ENCODE results near the gene PIEZO1.
"Not testable (repeated sequence)": the region's sequence is repeated elsewhere in the genome, so short reads cannot be mapped to it uniquely, and the experiment has no call there.

The PIEZO1 gene, protein sequence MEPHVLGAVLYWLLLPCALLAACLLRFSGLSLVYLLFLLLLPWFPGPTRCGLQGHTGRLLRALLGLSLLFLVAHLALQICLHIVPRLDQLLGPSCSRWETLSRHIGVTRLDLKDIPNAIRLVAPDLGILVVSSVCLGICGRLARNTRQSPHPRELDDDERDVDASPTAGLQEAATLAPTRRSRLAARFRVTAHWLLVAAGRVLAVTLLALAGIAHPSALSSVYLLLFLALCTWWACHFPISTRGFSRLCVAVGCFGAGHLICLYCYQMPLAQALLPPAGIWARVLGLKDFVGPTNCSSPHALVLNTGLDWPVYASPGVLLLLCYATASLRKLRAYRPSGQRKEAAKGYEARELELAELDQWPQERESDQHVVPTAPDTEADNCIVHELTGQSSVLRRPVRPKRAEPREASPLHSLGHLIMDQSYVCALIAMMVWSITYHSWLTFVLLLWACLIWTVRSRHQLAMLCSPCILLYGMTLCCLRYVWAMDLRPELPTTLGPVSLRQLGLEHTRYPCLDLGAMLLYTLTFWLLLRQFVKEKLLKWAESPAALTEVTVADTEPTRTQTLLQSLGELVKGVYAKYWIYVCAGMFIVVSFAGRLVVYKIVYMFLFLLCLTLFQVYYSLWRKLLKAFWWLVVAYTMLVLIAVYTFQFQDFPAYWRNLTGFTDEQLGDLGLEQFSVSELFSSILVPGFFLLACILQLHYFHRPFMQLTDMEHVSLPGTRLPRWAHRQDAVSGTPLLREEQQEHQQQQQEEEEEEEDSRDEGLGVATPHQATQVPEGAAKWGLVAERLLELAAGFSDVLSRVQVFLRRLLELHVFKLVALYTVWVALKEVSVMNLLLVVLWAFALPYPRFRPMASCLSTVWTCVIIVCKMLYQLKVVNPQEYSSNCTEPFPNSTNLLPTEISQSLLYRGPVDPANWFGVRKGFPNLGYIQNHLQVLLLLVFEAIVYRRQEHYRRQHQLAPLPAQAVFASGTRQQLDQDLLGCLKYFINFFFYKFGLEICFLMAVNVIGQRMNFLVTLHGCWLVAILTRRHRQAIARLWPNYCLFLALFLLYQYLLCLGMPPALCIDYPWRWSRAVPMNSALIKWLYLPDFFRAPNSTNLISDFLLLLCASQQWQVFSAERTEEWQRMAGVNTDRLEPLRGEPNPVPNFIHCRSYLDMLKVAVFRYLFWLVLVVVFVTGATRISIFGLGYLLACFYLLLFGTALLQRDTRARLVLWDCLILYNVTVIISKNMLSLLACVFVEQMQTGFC (N-terminal part only)

DNA sequence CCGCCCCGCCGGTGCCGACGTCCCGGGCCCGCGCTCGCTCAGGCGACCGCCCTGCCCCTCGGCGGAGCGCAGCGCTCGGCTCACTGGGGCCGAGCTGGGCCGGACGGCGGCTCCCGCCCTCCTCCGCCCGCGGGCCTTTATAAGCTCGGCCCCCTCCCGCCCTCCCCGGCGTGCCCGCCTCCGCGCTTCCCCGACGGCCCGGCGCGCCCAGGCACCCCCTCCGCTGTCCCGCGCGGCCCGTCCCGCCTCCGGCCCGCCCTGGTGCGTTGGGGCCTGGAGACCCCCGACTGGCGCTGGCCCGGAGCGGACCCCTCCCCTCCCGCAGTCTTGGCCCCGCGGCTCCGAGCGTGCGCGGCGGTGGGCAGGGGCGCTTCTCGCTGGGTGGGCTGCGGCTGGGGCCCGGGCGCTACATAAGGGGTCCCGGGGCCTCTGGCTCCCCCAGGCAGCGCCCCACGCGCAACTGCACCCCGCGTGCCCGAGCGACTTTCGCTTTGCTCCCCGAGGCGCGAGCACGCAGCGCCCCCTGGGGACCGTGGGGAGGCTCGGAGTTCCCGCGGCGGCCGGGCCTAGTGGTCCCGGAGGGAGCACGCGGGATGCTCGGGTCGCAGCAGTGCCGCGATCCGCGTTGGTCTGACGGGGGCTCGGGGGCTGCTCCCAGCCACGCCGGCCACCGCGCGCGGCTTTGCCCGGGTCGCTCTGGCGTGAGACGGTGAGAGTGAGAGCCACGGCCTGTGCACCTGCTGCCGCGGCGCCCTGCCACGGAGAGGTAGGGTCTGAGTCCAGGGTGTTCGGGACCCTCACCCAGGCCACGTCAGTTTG lies at the start of gene PIEZO1:
TSS of gene PIEZO1 (minus strand) at position 115 of the 819 bp plus-strand sequence. CDS start 256 bp downstream, outside the sequence.
- DNase-seq = no peak

DNA sequence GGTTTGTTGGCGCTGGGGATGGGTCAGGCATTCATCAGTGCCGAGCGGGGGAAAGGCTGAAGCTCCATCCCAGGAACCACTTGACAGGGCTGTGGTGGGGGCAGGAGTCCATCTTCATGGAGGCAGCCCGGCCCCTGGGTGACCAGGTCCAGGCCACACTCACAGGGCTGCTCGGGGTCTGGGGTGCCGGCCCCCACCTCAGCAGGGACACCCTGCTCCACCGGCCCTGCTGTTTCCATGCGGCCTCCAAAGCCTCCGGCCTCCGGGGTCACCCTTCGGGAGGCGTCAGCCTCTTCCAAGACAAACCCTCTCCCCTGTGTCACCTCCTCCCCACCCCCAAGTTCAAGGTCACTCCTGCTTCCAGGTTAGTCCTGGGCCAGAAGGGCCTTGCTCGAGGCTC lies 49.6 kb upstream of the PIEZO1 start:
- no peak for DNase-seq

DNA sequence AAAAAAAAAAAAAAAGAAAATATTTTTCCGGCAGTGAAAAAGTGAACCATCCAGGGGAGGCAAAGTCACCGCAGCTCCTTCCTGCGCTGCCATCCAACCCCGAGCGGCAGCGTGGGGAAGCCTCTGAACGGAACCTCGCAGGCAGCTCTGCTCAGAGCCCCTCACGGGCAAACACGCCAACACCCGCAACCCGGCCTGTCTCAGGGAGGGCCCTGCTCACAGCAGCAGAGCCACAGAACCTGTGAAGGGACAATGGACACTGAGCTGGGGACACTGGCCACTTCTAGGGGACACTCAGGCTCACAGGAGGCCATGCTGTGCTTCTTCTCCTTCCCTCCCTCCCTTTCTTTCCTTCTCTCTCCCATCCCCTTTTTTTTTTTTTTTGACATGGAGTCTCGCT lies 48.1 kb upstream of the PIEZO1 start:
- no peak for DNase-seq

DNA sequence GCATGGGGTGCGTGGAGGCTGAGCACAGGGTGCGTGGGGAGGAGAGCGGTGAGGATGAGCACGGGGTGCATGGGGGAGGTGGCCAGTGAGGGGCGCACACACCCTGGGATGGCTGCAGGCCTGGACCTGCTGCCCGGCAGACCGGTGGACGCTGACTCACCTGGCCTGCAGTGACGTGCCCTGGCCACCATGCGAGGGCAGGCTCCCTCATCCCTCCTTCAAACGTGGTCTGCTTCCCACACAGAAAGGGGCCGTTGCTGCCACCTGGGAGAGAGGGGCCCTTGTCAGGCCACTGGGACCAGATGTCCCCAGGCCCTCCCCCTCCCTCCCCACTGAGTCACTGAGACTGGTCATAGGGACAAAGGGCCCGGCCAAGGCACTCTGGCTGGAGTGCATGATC lies 46.8 kb upstream of the PIEZO1 start:
- no peak for DNase-seq

DNA sequence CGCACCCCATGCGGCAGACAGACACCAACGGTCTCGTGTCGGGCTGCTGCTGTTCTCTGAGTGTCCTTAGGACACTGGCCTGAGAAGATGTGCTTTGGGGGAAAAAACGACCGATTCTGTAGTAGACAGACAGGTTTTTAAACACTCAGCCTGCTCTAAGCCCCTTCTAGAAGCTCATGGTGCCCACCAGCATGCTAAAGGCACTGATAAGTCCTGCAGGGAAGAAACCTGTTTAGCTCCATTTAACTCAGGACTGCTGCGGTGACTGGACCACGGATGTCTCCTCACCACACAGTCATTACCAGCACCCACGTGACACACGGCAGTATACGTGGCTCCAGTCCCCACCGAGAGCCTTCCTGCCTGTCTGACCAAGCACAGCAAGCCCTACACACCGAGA lies 45.8 kb upstream of the PIEZO1 start:
- no peak for DNase-seq

DNA sequence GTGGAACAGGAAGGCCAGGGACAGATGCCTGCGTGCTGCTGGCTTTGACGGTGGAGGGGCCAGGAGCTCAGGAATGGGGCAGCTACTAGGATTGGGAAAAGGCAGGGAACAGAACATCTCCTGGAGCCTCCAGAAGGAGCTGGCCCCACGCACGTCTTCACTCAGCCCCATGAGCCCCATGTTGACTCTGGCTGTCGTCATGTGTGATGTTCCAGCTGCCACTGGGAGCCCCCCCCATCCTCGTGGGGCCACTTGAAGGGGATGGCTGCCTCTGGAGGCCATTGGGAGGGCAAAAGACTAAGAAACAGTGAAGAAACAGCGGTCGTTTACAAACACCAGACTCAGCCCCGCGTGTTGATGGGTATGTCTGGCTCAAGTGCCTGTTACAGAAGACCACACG lies 45.2 kb upstream of the PIEZO1 start:
- no peak for DNase-seq

DNA sequence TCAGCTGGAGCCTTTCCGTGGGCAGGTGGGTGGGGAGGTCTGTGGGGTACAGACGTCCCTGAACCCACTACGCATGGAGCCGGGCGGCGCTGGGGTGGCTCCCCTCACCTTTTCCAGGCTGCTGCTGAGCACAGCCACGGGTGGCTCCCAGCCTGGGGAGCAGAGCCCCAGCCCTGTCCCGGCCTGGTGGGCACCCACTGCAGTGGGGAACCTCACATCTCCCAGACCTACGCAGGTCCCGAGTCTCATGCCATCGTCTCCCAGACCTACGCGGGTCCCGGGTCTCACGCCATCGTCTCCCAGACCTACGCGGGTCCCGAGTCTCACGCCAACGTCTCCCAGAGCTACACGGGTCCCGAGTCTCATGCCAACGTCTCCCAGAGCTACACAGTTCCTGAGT lies 43.7 kb upstream of the PIEZO1 start:
- DNase-seq = no peak

DNA sequence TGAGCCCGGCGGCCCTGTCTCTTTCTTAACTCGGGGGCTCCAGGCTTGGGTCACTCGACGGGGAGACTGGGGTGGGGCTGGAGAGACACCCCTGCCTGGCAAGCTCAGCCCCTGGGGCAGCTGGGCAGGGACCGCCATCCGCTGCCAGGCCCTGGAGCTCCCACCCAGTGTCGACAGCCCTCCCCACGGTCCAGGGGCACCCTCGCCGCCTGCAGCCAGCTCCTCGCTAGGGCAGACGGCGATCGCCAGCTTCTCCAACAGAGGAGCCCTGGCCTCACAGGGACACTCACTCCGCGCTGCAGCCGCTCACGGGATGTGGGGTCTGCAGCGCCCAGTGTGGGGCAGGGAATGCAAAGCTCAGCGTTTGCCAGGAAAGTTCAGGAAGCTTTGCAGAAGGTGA lies 42.7 kb upstream of the PIEZO1 start:
- DNase-seq = no peak

DNA sequence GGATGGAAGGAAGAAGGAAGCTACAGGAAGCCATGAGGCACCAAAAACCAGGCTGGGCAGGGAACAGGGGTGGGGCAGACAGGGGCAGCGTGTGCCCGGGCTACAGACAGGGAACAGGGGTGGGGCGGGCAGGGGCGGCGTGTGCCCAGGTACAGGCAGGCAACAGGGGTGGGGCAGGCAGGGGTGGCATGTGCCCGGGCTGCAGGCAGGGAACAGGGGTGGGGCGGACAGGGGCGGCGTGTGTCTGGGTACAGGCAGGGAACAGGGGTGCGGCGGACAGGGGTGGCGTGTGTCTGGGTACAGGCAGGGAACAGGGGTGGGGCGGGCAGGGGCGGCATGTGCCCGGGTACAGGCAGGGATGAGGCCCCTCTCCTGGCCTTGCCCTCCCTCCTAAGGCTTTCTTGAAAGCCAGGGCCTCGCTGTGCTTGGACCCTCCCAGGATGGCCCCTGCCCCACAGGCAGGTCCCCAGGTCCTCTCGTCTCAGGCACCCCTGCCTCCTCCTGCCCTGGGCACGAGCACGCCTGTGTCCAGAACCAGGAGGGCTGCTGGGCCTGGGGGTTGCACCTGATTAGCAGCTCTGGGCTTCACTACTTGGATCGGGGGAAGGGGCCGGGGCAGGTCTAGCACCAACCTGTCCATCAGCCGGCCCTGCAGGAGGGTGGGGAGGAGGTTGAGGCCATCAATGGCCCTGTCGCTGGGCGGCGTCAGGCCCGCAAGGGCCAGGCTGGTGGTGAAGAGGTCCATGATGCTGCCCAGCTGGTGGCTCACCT lies 41.2 kb upstream of the PIEZO1 start:
- DNase-seq = no peak

DNA sequence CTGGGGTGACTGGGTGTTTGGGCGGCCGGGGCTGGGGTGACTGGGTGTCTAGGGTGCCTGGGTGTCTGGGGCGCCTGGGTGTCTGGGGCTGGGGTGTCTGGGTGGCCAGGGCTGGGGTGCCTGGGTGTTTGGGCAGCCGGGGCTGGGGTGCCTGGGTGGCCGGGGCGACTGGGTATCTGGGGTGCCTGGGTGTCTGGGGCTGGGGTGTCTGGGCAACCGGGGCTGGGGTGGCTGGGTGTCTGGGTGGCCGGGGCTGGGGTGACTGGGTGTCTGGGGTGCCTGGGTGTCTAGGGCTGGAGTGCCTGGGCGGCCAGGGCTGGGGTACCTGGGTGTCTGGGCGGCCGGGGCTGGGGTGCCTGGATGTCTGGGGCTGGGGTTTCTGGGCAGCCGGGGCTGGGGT lies 40.1 kb upstream of the PIEZO1 start:
- no peak for DNase-seq

DNA sequence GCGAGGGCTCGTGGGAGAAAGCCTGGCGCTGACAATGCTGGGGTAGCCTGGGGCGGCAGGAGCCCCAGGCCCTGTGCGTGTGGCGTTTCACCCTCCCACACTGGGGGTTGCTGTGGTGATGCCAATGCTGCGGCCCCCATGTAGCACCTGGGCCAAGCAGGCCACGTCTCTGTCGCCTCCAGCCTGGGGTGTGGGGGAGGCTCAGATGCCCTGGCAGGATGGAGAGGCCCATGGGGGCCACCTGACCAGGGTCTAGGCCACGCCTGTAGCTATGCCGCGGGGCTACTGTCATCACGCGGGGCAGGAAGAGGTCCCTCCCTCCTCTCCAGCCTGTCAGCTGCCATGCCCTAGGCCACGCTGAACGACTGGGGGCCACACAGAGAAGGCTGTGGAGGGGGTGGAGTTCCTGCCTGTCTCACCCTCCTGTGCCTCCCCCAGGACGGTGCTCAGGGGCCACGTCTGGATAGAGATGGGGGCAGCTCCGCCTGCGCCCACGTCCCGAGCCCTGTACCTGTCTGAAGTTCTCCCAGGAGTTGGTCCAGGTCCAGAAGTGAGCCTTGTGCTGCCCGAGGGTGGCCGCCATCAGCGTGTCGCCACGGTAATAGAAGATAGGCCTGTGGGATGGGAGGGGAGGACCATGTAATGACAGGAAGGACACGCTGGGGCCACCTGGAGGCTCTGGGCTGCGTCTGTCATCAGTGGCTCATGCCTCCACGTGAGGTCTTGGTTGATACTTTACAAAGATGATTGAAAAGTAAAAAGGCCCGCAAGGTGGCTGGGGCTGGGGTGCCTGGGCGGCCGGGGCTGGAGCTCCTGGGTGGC lies 39.4 kb upstream of the PIEZO1 start:
- DNase-seq = no peak

DNA sequence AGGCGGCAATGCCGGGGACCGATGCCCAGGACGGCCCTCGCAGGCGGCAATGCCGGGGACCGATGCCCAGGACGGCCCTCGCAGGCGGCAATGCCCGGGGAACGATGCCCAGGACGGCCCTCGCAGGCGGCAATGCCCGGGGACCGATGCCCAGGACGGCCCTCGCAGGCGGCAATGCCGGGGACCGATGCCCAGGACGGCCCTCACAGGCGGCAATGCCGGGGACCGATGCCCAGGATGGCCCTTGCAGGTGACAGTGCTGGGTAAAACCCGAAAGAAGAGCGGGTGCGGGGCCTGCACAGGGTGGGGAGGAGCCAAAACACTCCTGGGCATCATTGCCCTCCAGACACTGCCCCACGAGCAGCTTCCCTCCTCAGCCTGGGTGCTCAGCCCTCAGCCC lies 38.6 kb upstream of the PIEZO1 start:
- DNase-seq = not testable (repeated sequence)

DNA sequence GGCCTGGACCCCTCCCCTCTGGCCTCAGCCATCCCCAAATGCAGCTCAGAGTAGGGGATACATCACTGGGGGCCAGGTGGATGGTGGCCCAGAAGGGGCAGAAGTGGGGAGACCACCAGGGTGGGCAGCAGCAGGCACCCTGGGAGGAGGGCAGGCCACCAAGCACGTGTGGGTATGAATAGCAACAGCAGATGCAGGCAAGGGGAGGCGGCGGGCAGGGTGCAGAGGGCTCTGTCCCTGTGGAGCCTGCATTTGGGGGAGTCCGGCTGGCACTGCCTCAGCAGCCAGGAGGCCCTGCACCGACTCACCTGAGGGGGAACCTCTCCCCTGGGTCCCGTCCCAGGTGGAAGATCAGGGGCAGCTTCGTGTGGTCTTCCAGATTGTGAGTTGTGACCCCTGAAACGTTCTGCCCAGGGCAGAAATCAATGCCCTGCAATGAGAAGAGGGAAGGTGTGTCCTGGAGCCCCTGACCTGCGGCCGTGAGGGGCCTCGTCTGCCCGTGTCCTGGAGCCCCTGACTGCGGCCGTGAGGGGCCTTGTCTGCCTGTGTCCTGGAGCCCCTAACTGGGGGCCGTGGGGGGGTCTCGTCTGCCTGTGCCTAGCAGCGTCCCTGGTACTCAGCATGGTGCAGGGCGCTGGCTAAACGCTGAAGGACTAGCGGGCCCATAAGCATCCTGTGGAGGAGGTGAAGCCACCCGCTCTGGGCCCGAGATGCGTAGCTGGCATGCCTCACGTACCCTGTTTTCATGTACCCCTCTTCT lies 37.4 kb upstream of the PIEZO1 start:
- DNase-seq = no peak

DNA sequence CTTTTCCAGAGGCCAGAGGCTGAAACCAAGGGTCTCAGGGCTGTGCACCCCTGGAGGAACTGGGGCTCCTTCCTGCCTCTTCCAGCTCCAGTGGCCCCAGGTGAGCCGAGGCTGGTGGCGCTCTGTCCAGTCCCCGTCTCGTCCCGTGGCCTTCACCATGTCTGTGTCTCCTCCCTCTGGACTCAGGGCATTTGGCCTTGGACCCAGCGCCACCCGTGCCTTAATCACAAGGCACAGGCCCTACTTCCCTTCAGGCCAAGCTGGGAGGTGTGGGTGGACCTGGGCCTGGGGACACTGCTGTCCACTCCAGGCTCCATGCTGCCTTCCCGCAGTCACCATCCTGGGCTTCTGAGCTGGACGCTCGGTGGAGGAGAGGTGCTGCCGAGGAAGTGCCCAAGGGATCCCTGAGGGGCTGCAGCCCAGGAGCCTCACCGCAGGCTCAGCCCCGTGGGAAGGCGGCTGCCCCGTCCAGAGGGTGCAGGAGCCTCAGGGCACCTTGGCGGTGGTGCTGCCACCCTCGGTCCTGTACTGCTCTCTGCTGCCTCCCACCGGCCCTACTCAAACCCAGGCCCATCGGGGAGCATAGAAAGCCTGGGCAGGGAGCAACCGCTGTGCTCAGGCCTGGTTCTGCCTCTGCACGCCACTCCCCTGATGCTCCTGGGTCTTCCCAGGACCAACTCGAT lies 36.3 kb upstream of the PIEZO1 start:
- DNase-seq = no peak

DNA sequence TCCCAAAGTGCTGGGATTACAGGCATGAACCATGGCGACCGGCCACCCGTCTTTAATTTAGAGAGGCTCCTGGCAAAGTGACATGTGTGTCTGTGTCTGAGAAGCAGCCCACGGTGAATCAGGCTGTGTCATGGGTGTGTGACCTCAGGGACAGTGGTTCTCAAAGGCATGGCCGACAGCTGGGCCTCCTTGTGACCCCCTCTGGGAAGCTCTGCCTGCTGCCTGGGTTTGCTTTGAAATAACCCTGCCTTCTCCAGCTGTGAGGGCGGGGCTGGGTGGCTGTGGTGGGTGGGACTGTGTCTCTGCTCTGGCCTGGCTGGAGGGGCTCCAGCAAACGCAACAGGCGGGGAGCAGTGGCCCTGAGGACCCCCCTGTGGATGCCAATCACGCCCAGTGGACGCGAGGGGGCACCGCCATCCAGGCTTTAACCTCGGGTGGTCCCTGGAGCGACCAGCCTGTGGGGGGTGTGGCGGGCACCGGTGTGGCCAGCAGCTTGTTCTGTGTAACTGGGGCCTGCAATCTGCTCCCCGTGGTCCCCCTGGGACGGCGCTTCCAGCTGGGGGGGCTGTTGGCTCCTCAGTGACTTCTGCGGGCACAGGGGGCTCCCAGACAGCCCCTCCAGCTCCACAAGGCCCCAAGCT lies 35.5 kb upstream of the PIEZO1 start:
- no peak for DNase-seq

DNA sequence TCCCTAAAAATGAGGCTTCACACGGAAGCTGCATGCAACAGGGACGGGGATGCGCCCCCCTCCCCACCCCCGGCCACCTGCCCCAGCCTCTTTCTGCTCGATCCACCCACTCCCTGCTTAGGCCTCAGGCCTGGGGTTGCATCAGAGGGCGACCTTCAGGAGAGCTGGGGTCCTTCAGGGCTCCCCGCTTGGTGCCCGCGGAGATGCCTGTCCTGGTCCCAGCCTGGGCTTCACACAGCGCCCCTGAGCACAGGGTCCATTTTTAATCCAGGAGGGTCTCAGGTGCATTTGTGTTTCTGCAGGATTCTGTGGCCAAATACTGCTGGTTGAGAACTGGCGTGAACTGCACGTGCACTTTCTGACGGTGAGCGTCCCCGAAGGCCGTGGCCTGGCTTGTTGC lies 34.1 kb upstream of the PIEZO1 start:
- no peak for DNase-seq

DNA sequence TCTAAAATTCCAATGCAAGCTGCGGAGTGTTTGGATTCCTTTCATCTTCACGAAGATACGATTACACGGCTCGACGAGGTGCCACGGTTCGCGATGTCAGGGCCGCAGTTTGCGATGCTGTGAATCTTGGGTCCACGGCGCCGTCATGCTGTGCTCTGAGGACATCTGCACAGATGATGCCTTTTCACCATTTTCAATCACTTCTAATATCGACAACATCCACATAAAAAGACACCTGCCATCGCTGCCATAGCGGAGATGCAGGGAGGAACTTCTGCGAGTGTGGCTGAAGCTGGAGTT lies 33.5 kb upstream of the PIEZO1 start:
- DNase-seq = no peak

DNA sequence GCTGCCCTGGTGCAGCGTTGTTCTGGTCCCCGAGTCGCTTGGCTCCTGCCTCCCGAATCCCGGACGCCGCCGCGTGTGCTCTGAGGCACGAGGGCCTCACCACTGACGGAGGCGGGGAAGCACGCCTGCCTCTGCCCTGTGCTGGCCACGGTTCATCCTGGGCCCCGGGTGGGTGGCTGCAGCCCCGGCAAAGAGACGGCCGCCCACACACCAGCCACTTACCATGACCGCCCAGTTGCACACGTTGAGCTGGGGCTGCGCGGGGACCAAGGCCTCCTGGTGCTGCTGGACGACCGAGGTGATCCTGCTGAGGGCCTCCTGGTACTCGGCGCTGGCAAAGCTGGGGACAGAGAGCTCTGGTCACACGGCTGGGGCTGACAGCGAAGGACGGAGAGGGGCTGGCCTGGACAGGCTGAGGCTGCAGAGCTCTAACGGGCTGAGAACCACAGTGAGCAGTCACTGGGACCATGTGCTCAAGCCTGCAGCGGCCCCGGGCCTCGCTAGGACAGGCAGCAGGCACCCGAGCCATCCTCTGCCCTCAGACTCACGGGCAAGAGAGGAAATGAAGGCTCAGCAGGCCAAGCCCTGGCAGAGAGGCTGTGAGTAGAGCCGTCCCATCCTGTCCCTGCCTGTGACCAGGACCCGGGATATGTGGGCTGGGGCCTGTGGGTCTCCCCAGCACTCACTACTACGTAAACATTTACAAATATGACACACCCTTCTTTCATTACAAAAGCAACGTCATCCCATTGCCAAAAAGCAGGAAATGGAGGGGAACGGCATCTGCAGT lies 33.0 kb upstream of the PIEZO1 start:
- no peak for DNase-seq
